UCSD-AML1 (cell line): ENCODE measurements around the gene ABL1.

Experiments used
- DNase-seq: peaks from one replicate; lab custom pipeline; 2025; ENCODE audit not compliant: unreplicated experiment; lab: John Stamatoyannopoulos, UW

Gene ABL1

GRCh38 chr9:130927995-130928900, 93.2 kb downstream of the ABL1 start:
- no peak for DNase-seq

- DNase-seq = no peak
Measured at GRCh38 chr9:130929571-130930038, 94.6 kb downstream of the ABL1 start.

GRCh38 chr9:130930132-130930803, 95.2 kb downstream of the ABL1 start:
- DNase-seq = no peak

GRCh38 chr9:130930804-130931349, 95.8 kb downstream of the ABL1 start:
- DNase-seq = no peak

- DNase-seq = no peak
Measured at GRCh38 chr9:130931508-130932254, 96.6 kb downstream of the ABL1 start.

- no peak for DNase-seq
Measured at GRCh38 chr9:130932255-130933079, 97.4 kb downstream of the ABL1 start.

- no peak for DNase-seq
Measured at GRCh38 chr9:130933114-130934046, 98.3 kb downstream of the ABL1 start.

- no peak for DNase-seq
Measured at GRCh38 chr9:130934246-130934645, 99.2 kb downstream of the ABL1 start.

GRCh38 chr9:130934702-130935647, 99.9 kb downstream of the ABL1 start:
- DNase-seq = no peak

DNA sequence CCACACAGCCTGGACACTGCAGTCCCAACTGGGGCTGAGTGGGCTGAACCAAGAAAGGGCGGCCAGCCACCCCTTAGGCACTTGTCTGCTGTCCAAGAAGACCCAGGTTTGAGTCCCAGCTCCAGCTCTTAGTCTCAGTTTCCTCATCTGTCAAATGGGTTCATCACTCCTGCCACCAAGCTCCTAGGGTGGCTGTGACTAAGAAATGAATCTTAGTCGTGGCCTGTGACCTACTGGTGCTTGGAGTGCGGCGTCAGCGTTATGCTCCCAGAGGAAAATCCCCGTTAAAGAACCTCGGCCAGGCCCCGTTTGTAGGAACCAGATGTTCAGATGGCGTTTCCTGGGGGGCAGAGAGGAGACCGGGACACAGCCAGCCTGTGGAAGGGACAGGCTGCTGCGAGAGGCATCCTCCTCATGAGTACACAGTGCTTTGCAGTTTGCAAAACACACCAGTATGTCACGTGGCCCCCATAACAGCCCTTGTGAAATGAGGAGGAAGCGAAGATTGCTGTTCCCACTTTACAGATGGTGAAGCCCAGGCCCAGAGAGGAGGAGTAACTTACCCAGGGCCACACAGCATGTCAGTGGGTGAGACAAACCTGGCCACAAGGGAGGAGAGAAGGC, 100.7 kb downstream of the ABL1 start:
- DNase-seq = no peak

DNA sequence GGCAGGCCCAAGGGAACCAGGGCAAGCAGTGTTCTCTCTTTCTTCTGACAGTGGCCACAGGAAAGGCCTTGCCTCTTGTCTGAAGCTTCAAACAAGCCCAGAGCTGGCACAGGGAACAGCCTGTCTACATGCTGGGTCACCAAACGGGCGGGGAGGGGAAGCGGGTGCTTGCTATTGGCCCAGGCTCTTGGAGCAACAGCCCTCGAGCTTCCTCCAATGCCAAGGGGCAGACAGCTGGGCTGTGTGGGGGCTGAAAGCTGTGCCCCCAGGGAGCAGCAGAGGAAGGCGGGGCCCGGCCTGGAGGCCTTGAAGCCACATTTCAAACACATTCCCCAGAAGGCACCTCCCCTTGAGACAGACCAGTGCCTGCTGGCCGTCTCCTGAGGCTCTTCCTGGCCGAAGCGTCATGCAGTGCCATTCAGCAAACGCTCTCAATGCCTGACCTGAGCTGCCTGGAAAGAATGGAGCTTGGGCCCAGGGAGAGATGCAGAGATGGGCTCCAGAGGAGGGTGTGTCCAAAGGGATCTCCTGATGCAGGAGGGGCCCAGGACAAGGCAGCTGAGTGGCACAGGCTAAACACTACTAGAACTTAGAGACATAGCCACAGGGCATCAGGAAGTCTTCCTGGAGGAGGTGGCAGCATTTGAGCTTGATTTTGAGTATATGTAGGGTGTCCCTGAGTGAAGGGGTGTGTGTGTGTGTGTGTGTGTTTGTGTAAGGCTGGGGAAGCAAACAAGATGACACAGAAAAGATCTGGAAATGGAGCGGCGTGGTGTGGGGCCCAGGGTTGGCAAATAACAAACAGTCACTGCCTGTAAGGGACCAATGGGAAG, 101.4 kb downstream of the ABL1 start:
- peak; percentile 42 for DNase-seq
